ENCODE measurements around the gene EXOC4.

- TF ChIP-seq, protein P1, sequence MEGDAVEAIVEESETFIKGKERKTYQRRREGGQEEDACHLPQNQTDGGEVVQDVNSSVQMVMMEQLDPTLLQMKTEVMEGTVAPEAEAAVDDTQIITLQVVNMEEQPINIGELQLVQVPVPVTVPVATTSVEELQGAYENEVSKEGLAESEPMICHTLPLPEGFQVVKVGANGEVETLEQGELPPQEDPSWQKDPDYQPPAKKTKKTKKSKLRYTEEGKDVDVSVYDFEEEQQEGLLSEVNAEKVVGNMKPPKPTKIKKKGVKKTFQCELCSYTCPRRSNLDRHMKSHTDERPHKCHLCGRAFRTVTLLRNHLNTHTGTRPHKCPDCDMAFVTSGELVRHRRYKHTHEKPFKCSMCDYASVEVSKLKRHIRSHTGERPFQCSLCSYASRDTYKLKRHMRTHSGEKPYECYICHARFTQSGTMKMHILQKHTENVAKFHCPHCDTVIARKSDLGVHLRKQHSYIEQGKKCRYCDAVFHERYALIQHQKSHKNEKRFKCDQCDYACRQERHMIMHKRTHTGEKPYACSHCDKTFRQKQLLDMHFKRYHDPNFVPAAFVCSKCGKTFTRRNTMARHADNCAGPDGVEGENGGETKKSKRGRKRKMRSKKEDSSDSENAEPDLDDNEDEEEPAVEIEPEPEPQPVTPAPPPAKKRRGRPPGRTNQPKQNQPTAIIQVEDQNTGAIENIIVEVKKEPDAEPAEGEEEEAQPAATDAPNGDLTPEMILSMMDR (IDR thresholded peaks at IDR 0.05), result no peak
- TF ChIP-seq POLR2A (IDR thresholded peaks at IDR 0.05), result no peak
Observed at GRCh38 chr7:133513608-133514007, 260.7 kb downstream of the EXOC4 start.

Data from ovary (tissue), 3 donors.